ENCODE measurements around the gene MAN1A1.
"Not testable (repeated sequence)": the region's sequence is repeated elsewhere in the genome, so short reads cannot be mapped to it uniquely, and the experiment has no call there.

The MAN1A1 gene

GRCh38 chr6:119349361-119350201 is at the start of gene MAN1A1:
TSS of gene MAN1A1 (minus strand) at chr6:119349761. CDS start at chr6:119349065, 696 bp downstream.
- in situ Hi-C loops (cut with MboI; ENCODE audit: low sequenced_read_pairs): no loop called here

GRCh38 chr6:119395192-119395591 is 45.6 kb upstream of the MAN1A1 start:
- in situ Hi-C loops (cut with MboI; ENCODE audit: low sequenced_read_pairs): no loop called here

GRCh38 chr6:119390247-119390793 is 40.8 kb upstream of the MAN1A1 start:
- in situ Hi-C loops (cut with MboI; ENCODE audit: low sequenced_read_pairs): no loop called here

GRCh38 chr6:119385994-119386393 is 36.4 kb upstream of the MAN1A1 start:
- in situ Hi-C loops (cut with MboI; ENCODE audit: low sequenced_read_pairs): no loop called here

- in situ Hi-C loops (cut with MboI; ENCODE audit: low sequenced_read_pairs): no loop called here
Observed at GRCh38 chr6:119384444-119384843, 34.9 kb upstream of the MAN1A1 start.

- in situ Hi-C loops (cut with MboI; ENCODE audit: low sequenced_read_pairs): no loop called here
Observed at GRCh38 chr6:119379809-119380208, 30.2 kb upstream of the MAN1A1 start.

GRCh38 chr6:119377043-119377442 is 27.5 kb upstream of the MAN1A1 start:
- in situ Hi-C loops (cut with MboI; ENCODE audit: low sequenced_read_pairs): not testable (repeated sequence)

- in situ Hi-C loops (cut with MboI; ENCODE audit: low sequenced_read_pairs): no loop called here
Observed at GRCh38 chr6:119370080-119370479, 20.5 kb upstream of the MAN1A1 start.

GRCh38 chr6:119368921-119369320 is 19.4 kb upstream of the MAN1A1 start:
- in situ Hi-C loops (cut with MboI; ENCODE audit: low sequenced_read_pairs): no loop called here

GRCh38 chr6:119361209-119361608 is 11.6 kb upstream of the MAN1A1 start:
- in situ Hi-C loops (cut with MboI; ENCODE audit: low sequenced_read_pairs): no loop called here

- in situ Hi-C loops (cut with MboI; ENCODE audit: low sequenced_read_pairs): no loop called here
Observed at GRCh38 chr6:119360262-119360915, 10.8 kb upstream of the MAN1A1 start.

GRCh38 chr6:119355890-119356289 is 6.3 kb upstream of the MAN1A1 start:
- in situ Hi-C loops (cut with MboI; ENCODE audit: low sequenced_read_pairs): no loop called here

- in situ Hi-C loops (cut with MboI; ENCODE audit: low sequenced_read_pairs): no loop called here
Observed at GRCh38 chr6:119355157-119355556, 5.6 kb upstream of the MAN1A1 start.

- in situ Hi-C loops (cut with MboI; ENCODE audit: low sequenced_read_pairs): no loop called here
Observed at GRCh38 chr6:119353696-119354095, 4.1 kb upstream of the MAN1A1 start.

- in situ Hi-C loops (cut with MboI; ENCODE audit: low sequenced_read_pairs): no loop called here
Observed at GRCh38 chr6:119352001-119352400, 2.4 kb upstream of the MAN1A1 start.

- in situ Hi-C loops (cut with MboI; ENCODE audit: low sequenced_read_pairs): no loop called here
Observed at GRCh38 chr6:119350952-119351372, 1.4 kb upstream of the MAN1A1 start.

- in situ Hi-C loops (cut with MboI; ENCODE audit: low sequenced_read_pairs): no loop called here
Observed at GRCh38 chr6:119350202-119350951, 816 bp upstream of the MAN1A1 start.

GRCh38 chr6:119348748-119349360 is 707 bp downstream of the MAN1A1 start:
- in situ Hi-C loops (cut with MboI; ENCODE audit: low sequenced_read_pairs): no loop called here

- in situ Hi-C loops (cut with MboI; ENCODE audit: low sequenced_read_pairs): no loop called here
Observed at GRCh38 chr6:119348096-119348747, 1.3 kb downstream of the MAN1A1 start.

GRCh38 chr6:119347466-119348095 is 2.0 kb downstream of the MAN1A1 start:
- in situ Hi-C loops (cut with MboI; ENCODE audit: low sequenced_read_pairs): no loop called here

Measured in hTERT RPE-1 (cell line).